GM12873 (cell line): ENCODE results near the gene TAC4.

Experiments used
- TF ChIP-seq, protein P1 (sequence below): IDR thresholded peaks from 2 replicates; pipeline ENCODE4 v1.5.1; 2012; ENCODE audit warnings: low read depth, mild to moderate bottlenecking, moderate library complexity, low read length, control low read depth; ENCODE audit not compliant: insufficient read depth; ENCODE audit errors: missing control alignments

The TAC4 gene, protein sequence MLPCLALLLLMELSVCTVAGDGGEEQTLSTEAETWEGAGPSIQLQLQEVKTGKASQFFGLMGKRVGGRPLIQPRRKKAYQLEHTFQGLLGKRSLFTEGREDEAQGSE

DNA sequence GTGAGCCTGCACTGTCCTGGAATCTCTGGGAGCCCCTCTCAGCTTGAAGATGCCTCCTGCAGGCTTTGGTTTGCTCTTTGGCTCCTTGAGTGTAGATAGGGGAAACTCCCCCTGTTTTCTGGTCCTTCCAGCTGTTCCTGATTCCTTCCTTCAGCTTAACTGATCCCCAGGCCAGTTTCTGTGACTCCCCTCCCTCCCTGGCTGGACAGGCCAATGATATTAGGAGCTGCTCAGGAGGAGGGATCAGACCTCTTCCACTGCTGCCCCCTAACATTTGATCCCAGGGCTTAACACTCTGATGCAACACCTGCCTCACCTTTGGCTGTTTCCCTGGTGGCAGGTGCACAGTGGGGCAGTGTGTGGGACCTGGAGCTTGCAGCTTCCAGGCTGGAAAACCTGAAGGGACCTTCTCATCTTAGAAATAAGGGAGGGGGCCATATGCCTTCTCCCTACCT is at the start of gene TAC4:
TSS of gene TAC4 (minus strand) at position 51 of the 455 bp plus-strand sequence. CDS start 52 bp downstream, outside the sequence.
- TF ChIP-seq, protein P1, sequence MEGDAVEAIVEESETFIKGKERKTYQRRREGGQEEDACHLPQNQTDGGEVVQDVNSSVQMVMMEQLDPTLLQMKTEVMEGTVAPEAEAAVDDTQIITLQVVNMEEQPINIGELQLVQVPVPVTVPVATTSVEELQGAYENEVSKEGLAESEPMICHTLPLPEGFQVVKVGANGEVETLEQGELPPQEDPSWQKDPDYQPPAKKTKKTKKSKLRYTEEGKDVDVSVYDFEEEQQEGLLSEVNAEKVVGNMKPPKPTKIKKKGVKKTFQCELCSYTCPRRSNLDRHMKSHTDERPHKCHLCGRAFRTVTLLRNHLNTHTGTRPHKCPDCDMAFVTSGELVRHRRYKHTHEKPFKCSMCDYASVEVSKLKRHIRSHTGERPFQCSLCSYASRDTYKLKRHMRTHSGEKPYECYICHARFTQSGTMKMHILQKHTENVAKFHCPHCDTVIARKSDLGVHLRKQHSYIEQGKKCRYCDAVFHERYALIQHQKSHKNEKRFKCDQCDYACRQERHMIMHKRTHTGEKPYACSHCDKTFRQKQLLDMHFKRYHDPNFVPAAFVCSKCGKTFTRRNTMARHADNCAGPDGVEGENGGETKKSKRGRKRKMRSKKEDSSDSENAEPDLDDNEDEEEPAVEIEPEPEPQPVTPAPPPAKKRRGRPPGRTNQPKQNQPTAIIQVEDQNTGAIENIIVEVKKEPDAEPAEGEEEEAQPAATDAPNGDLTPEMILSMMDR, result no peak

DNA sequence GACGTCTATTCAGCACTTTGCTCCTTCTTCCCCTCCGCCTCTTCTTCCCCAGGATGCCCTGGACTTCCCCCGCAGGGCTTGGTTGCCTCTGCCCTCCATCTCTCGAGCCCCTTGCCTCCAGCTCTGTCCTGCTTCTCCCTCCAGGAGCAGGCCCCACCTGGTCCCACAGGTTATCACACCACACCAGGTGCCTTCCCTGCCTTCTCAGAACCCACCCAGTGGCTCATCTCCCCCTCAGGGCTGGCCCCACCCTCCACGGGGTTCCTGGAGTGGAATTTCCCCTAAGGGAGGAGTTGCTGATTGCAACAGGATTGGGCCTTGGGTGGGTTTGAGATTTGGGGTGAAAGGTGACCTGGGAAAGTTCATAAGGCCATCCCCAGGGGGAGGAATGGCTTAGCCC is 49.0 kb upstream of the TAC4 start:
- TF ChIP-seq, protein P1, result no peak

DNA sequence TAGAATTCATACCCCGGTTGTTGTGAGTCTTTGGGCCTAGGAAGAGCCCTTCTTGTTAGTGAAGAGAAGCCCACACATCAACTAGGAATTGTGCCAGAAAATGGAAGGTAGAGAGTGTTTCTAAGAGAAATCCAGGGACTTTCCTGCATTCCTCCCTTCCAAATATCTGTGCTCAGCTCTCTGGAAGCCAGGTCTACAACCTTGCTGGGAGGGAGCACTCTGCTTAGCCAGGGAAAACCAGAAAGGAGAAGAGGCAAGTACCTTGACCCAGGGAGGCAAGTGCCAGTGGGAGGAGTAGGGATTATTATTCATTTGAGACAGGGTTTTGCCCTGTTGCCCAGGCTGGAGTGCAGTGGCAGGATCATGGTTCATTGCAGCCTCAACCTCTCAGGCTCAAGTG is 48.4 kb upstream of the TAC4 start:
- TF ChIP-seq, protein P1, result no peak

DNA sequence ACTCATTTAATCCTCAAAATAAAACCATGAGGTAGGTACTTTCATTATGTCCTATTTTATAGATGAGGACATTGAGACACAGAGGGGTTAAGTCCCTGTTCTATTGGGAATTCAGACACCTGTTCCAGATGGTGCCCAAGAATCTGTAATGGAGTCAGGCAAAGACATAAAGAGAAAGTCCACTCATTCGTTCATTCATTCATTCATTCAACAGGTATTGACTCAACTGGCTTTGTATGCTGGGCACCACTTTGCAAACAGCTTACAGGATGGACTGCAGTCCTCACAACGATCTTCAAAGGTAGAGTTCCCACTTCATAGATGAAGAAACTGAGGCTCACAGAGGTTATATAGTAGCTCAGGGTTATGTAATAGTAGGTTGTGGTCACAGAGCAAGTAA is 47.9 kb upstream of the TAC4 start:
- TF ChIP-seq, protein P1, result no peak

DNA sequence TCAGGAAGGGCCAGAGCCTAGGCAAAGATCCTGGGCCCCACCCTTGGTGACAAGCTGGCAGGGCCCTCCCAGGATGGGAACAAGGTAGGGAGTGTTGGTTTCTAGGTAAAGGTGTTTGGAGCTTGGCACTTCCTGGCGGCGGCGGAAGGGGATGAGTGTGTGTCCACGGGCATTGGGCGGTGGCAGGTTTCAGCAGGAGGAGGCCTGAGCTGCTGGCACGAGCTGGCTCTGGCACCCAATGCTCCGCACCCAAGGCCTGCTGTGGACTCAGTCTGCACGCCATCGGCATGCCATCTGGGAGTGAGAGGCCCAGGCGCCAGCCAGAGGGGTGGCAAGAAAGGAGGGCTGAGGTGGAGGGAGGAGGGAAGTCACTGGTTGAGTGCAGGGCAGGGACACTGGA is 46.9 kb upstream of the TAC4 start:
- TF ChIP-seq, protein P1, result no peak

DNA sequence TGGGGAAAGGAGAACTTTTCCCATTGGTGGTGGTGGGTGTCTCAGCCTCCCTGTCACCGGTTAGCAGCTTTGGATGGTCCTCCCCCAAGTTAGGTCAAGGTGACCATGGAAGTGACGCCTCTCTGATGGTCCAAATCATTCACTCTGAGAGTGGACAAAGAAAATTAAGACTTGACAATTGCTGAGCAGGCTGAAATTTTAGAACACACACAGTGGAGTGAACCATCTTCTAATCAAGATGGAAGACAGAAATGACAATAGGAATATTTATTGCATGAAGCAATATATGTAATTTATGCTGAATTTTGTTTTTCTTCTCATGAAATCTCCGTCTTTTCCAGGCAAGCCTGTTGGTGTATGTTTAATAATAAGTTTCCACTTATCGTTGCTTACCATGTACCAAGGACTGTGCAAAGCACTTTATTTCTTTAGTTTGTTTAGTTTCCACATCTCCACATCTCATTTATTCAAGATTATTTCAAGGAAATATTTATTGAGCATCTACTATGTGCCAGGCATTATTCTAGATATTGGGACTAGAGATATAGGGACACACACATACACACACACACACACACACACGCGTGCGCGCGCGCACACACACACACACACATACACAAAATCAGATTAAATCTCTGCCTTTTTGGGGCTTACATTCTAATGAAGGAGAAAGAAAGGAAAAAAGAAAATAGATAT is 44.0 kb upstream of the TAC4 start:
- TF ChIP-seq, protein P1, result no peak

DNA sequence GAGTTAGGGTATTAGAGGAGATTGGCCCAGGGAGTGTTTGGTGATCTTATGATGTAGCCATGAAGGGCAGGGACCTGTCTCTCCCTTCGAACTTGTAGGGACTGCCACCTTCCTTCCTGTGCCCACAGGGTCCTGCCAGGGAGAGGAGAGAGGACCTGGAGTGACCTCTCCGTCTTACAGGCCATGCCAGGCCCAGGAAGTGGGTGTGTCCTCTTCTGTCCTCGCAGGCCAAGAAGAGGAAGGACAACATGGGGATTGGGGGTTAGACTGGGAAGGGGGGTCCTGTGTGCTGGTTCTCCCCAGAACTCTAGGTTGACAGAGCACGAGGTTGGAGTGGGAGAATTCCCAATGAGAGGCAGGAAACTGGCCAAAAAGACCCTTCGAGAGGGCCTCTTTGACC is 43.4 kb upstream of the TAC4 start:
- TF ChIP-seq, protein P1, result no peak
